Lower leg skin (tissue), 3 donors: ENCODE data around the gene ETS1.

Experiments used
- POLR2A ChIP-seq, 2 donors: fragments of 450-650 bp; IDR thresholded peaks; one replicate each; pipeline ENCODE4 v1.6.1; 2016 to 2017; ENCODE audit warnings: antibody characterized with exemption in 2 of 2, mild to moderate bottlenecking in 1 of 2, moderate library complexity in 1 of 2
- TF ChIP-seq, protein P1 (sequence below), 3 donors: fragments of 450-650 bp; IDR thresholded peaks; one replicate each; pipeline ENCODE4 v1.5.1; 2016; ENCODE audit warnings: antibody characterized with exemption in 3 of 3, mild to moderate bottlenecking in 3 of 3, moderate library complexity in 2 of 3

DNA sequence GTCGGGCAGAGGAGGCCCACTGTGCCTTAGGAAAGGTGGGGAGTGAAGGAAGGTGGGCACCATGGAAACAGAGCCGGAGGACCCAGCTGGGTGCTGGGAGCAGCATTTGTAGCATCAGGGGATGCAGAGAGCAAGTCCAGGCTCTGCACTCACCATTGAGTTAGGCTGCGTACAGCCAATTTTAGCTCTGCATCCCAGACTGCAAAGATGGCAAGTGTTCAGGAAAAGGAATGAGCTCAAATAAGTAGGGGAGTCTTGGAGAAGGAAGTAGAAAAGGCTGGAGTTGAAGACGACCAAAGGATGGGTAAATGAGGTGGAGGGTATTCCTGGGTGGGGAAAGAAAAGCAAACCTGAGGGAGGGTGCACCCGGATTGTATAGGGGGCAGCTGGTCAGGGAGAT lies 31.6 kb upstream of the ETS1 start:
- TF ChIP-seq, protein P1, sequence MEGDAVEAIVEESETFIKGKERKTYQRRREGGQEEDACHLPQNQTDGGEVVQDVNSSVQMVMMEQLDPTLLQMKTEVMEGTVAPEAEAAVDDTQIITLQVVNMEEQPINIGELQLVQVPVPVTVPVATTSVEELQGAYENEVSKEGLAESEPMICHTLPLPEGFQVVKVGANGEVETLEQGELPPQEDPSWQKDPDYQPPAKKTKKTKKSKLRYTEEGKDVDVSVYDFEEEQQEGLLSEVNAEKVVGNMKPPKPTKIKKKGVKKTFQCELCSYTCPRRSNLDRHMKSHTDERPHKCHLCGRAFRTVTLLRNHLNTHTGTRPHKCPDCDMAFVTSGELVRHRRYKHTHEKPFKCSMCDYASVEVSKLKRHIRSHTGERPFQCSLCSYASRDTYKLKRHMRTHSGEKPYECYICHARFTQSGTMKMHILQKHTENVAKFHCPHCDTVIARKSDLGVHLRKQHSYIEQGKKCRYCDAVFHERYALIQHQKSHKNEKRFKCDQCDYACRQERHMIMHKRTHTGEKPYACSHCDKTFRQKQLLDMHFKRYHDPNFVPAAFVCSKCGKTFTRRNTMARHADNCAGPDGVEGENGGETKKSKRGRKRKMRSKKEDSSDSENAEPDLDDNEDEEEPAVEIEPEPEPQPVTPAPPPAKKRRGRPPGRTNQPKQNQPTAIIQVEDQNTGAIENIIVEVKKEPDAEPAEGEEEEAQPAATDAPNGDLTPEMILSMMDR (IDR thresholded peaks at IDR 0.05): no peak
- TF ChIP-seq POLR2A (IDR thresholded peaks at IDR 0.05): no peak
